Breast epithelium (tissue), 4 donors: ENCODE results near the gene SMARCD1. TPM values are rescaled to one million over a fixed set of nuclear protein-coding genes. Genes with fewer than 3 reads are reported as not detected.
A peak's percentile ranks its signal among the peaks of the same experiment; 100 is the strongest.

Experiments
- DNase-seq, 2 donors: peaks; one replicate each; pipeline ENCODE4 v3.0.0-alpha.2; 2019; ENCODE audit warnings: low spot score in 2 of 2
- H3K27ac ChIP-seq, 2 donors: fragments of 200-600 bp; sonication (generic) in 1 of 2; one replicate each; pipeline ENCODE4 v1.5.1; 2016 to 2019; ENCODE audit warnings: mild to moderate bottlenecking in 1 of 2
- H3K27me3 ChIP-seq, 2 donors: fragments of 200-600 bp; sonication (generic) in 1 of 2; one replicate each; pipeline versions ENCODE4 v1.5.1 to v1.6.0; 2017 to 2019; ENCODE audit warnings: control low read depth in 1 of 2, mild to moderate bottlenecking in 1 of 2
- H3K36me3 ChIP-seq: fragments of 200-600 bp; one replicate; pipeline ENCODE4 v1.5.1; 2019
- H3K4me1 ChIP-seq, 2 donors: fragments of 200-600 bp; sonication (generic); one replicate each; pipeline ENCODE4 v1.5.1; 2016 to 2019; ENCODE audit warnings: control low read depth in 1 of 2
- H3K4me3 ChIP-seq, 3 donors: fragments of 200-600 bp; sonication (generic); 1 replicate in 2 of 3; 2 replicates in 1 of 3; pipeline ENCODE4 v1.5.1; 2016 to 2019; ENCODE audit warnings: mild to moderate bottlenecking in 3 of 3, moderate library complexity in 2 of 3
- H3K9me3 ChIP-seq, 2 donors: fragments of 200-600 bp; sonication (generic) in 1 of 2; one replicate each; pipeline ENCODE4 v1.5.1; 2016 to 2019; ENCODE audit warnings: control low read depth in 1 of 2
- POLR2A ChIP-seq: fragments of 450-650 bp; IDR thresholded peaks from one replicate; pipeline ENCODE4 v1.6.1; 2016; ENCODE audit warnings: antibody characterized with exemption, mild to moderate bottlenecking, moderate library complexity
- POLR2AphosphoS5 ChIP-seq, 3 donors: sonication (generic); formaldehyde crosslinking; IDR thresholded peaks; one replicate each; pipeline ENCODE4 v1.6.1; 2017; ENCODE audit warnings: antibody characterized with exemption in 3 of 3
- intact Hi-C: fragments of 100-400 bp; cut with DNase I; formaldehyde crosslinking; loops from one replicate; pipeline ENCODE4 v1.15.1; 2023; ENCODE audit warnings: low total_unique reads
- total RNA-seq, 3 donors: library from RNA; depleted of rRNA; stranded (reverse); fragments of >200 nt; gene quantifications; one replicate each; pipeline ENCODE4 v1.1.0, GENCODE V29; 2016
- TF ChIP-seq, protein P1 (sequence below), 3 donors: fragments of 450-650 bp; IDR thresholded peaks; one replicate each; pipeline ENCODE4 v1.5.1; 2016 to 2017; ENCODE audit warnings: antibody characterized with exemption in 3 of 3, mild to moderate bottlenecking in 3 of 3, moderate library complexity in 3 of 3

SMARCD1 gene
- total RNA-seq = 10 to 100 TPM; 50.6 to 56.7 (median 51.5) TPM

DNA sequence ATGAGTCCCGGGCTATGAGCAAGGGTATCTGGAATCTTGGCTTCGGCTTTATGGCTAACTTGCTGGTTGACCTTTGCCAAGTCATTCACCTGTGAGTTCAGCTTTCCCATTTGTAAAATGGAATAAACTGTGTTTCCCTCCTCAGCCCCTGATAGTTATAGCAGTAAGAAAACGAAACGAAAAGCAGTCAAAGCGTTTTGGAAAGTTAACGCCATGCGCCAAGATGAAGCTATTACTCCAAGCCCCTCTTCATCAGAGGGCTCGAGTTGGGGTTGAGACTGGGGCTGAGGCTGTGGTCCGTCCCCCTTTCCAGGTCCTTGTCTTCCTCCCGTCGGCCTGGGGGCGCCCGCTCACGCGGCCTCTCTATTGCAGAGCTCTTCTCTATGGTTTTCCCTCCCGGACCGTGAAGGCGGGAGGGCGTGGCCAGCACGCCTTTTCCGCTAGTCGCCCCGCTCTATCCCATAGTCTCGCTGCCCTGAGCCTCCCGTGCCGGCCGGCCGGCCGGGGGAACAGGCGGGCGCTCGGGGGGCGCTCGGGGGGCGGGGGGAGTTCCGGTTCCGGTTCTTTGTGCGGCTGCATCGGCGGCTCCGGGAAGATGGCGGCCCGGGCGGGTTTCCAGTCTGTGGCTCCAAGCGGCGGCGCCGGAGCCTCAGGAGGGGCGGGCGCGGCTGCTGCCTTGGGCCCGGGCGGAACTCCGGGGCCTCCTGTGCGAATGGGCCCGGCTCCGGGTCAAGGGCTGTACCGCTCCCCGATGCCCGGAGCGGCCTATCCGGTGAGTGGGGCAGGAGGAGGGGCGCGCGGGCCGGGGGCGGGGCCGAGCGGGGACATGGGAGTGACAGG is at the start of gene SMARCD1:
Gene SMARCD1 (plus strand): TSS at position 568 of the 840 bp plus-strand sequence. CDS start 28 bp downstream, at position 596.
- peak within 1 kb of the TSS; percentile 96 to 98 for H3K27ac ChIP-seq
- H3K9me3 ChIP-seq = no peaks in the 10 kb centered on the region
- no peaks in the 10 kb centered on the region for H3K27me3 ChIP-seq
- H3K4me3 ChIP-seq = peak within 1 kb of the TSS; percentile 87 to 96 (median 88)
- no peaks in the 10 kb centered on the region for H3K4me1 ChIP-seq
- no peaks in the 10 kb centered on the region for H3K36me3 ChIP-seq
- TF ChIP-seq, protein P1, sequence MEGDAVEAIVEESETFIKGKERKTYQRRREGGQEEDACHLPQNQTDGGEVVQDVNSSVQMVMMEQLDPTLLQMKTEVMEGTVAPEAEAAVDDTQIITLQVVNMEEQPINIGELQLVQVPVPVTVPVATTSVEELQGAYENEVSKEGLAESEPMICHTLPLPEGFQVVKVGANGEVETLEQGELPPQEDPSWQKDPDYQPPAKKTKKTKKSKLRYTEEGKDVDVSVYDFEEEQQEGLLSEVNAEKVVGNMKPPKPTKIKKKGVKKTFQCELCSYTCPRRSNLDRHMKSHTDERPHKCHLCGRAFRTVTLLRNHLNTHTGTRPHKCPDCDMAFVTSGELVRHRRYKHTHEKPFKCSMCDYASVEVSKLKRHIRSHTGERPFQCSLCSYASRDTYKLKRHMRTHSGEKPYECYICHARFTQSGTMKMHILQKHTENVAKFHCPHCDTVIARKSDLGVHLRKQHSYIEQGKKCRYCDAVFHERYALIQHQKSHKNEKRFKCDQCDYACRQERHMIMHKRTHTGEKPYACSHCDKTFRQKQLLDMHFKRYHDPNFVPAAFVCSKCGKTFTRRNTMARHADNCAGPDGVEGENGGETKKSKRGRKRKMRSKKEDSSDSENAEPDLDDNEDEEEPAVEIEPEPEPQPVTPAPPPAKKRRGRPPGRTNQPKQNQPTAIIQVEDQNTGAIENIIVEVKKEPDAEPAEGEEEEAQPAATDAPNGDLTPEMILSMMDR (IDR thresholded peaks at IDR 0.05) = no peak
- TF ChIP-seq POLR2AphosphoS5 (IDR thresholded peaks at IDR 0.05) = peak in 2 of 3 donors; percentile 10 to 16
- TF ChIP-seq POLR2A = no peak
- peak; percentile 87 to 88 for DNase-seq
- intact Hi-C loops = loop anchor here (10.0 kb wide), 1 partner anchor 90 kb away; no protein-coding TSS in a partner anchor

DNA sequence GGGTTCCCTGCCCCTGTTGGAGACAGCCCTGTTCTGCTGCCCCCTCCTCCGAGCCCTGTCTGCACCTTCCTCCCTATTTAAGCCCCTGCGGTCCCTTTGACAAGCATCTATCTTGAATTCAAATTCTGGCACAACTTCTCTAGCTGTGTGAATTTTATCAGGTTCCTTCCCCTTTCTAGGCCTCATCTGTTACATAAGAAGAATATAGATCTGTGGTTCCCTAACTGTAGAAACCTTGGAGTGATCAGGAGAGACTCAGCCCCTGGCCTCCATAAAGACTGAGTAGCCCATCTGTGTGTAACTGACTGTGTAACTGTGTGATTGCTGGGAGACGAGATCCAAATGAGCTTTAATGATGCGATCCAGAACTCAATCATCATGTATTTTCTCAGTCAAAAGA is 46.8 kb upstream of the SMARCD1 start:
- TF ChIP-seq POLR2AphosphoS5 (IDR thresholded peaks at IDR 0.05) (no peak), POLR2A (no peak)
- TF ChIP-seq, protein P1 (IDR thresholded peaks at IDR 0.05) = no peak
- Histone ChIP-seq H3K4me1 (no peaks in the 10 kb centered on the region), H3K9me3 (no peaks in the 10 kb centered on the region), H3K27me3 (no peaks in the 10 kb centered on the region), H3K4me3 (no peak overlapping the region), H3K27ac (no peak overlapping the region), H3K36me3 (no peaks in the 10 kb centered on the region)
- intact Hi-C loops = no loop called here
- no peak for DNase-seq

GRCh38 chr12:50039151-50039835 is 45.8 kb upstream of the SMARCD1 start:
- no peak overlapping the region for H3K4me3 ChIP-seq
- H3K4me1 ChIP-seq = no peaks in the 10 kb centered on the region
- H3K36me3 ChIP-seq = no peaks in the 10 kb centered on the region
- no peak overlapping the region for H3K27ac ChIP-seq
- TF ChIP-seq, protein P1 (IDR thresholded peaks at IDR 0.05) = peak; percentile 63 to 77 (median 70)
- TF ChIP-seq POLR2AphosphoS5 (IDR thresholded peaks at IDR 0.05) = no peak
- no peaks in the 10 kb centered on the region for H3K27me3 ChIP-seq
- peak; percentile 50 to 79 for DNase-seq
- intact Hi-C loops = no loop called here
- H3K9me3 ChIP-seq = no peaks in the 10 kb centered on the region

DNA sequence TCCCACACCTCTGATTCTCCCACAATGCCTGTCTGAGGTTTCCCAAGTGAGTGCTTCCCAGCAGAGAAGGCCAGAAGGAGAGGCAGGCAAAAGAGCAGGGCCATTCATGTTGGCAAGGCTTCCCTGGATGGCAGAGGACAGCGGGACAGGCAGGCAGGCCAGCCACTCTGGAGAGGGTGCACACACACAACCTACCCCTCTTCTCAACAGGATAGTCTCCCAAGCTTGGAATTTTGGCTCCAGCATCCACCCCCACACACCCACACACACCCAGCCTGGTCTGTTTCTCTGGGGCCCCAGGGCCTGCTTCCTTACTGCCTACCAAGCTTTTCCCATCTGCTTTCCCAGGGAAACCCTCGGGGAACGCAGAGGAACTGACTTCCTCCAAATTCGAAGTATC is 44.5 kb upstream of the SMARCD1 start:
- no peak for TF ChIP-seq POLR2A
- no peak for TF ChIP-seq POLR2AphosphoS5 (IDR thresholded peaks at IDR 0.05)
- TF ChIP-seq, protein P1 (IDR thresholded peaks at IDR 0.05) = no peak
- Histone ChIP-seq H3K4me1 (no peaks in the 10 kb centered on the region), H3K27me3 (no peaks in the 10 kb centered on the region), H3K27ac (no peak overlapping the region), H3K9me3 (no peaks in the 10 kb centered on the region), H3K4me3 (no peak overlapping the region), H3K36me3 (no peaks in the 10 kb centered on the region)
- no peak for DNase-seq
- intact Hi-C loops = no loop called here
